ENCODE data around the gene GPSM3. TPM values are rescaled to one million over a fixed set of nuclear protein-coding genes. Genes with fewer than 3 reads are reported as not detected.
"Not testable (repeated sequence)": the region's sequence is repeated elsewhere in the genome, so short reads cannot be mapped to it uniquely, and the experiment has no call there.

Gene GPSM3
- total RNA-seq, 1 donor from 2014 or later = 0.41 TPM

- DNase-seq (ENCODE audit: low spot score in 2 of 2) (peak; percentile 84 to 89), FAIRE-seq (no peak)
These were observed 38.6 kb downstream of the GPSM3 start, which contains the start of gene PPT2 for GRCh38 chr6:32153564-32154513. Gene PPT2 (plus strand): TSS chr6:32154141. CDS start chr6:32154595, 454 bp downstream.

DNA sequence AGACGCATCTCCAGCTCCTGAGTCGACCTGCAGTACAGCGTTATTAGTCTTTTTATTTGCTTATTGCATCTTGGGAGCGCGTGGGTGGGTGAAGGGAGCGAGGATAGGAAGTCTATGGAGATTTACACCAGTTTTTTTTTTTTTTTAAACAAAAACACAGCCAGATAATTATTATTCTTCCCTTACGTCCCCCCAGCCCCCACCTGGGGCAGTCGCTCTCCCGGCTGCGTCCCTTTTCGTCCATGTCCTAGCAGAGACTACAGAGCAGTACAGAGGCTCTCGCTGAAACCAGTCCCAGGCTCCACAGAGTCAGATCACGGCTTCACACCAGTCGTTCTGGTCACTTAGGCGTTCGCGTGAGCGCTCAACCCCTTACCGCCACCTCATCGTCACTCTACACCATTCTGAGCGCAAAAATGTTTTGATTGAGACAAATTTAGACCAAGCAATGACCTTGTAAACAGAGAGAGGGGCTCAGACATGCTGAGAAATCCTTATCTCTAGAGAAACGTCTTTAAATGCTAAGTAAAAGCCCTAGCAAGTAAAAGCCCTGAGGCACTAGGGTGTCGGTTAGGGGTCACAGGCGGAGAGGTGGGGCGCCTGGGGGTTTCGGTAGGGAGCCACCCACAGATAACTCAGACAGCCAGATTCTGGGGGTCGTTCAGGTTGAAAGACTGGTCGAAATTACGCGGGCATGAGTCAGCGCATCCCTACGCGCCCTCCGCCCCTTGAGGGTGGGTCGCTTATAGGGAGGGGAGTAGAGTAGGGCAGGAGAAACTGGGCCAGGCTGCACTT lies 39.5 kb downstream of the GPSM3 start:
- DNase-seq (ENCODE audit: low spot score in 2 of 2) (no peak), FAIRE-seq (no peak)

- FAIRE-seq (no peak), DNase-seq (ENCODE audit: low spot score in 2 of 2) (peak; percentile 57 to 64)
These were observed 40.3 kb downstream of the GPSM3 start, which contains the start of gene PRRT1 for GRCh38 chr6:32151863-32152768. Gene PRRT1 (minus strand): TSS chr6:32151939. CDS start chr6:32151827, 112 bp downstream.

GRCh38 chr6:32151181-32151862 lies 41.1 kb downstream of the GPSM3 start:
- DNase-seq (ENCODE audit: low spot score in 2 of 2) (no peak), FAIRE-seq (no peak)

DNA sequence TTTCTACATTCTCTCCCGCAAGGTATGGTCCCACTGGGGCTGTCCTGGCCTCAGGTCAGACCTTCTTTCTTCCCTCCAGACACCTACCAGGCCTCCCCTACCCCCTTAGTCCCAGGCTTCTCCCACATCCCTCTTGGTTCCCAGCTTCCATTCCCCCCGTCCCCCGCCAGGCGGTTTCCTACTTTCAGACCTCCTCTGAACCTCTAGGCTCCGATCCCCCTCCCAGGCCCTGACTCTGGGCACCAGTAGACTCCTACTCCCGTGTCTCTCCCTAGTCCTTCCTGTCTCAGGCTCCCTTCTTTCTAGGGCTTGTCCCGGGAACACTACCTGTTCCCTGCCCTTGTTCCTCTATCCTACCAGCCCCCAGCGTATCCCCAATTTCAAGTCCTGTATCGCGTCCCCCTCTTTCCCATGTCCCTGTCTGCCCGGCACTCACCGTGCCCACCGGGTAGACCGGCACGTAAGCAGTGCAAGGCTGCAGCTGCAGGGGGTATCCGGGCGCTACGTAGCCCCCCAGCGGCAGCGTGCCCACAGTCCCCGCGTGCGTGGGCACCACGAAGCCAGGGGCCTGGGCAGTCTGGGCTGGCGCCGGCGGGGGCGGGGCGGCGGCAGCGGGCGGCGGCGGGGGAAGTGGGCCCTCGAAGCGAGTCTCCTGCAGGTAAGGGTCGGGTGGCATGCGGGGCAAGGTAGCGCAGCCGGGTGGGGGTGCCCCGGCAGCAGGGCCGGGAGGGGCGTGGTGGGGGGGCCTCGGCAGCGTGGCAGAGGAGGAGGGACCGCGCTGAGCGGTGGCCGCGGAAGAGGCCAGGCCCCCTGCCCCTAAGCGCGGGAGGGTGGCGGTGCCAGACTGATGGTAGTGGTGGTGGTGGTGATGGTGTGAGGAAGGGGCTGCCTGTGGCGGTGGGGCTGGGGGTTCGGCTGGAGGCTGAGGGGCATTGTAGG lies 42.2 kb downstream of the GPSM3 start:
- FAIRE-seq (no peak), DNase-seq (ENCODE audit: low spot score in 2 of 2) (no peak)

DNA sequence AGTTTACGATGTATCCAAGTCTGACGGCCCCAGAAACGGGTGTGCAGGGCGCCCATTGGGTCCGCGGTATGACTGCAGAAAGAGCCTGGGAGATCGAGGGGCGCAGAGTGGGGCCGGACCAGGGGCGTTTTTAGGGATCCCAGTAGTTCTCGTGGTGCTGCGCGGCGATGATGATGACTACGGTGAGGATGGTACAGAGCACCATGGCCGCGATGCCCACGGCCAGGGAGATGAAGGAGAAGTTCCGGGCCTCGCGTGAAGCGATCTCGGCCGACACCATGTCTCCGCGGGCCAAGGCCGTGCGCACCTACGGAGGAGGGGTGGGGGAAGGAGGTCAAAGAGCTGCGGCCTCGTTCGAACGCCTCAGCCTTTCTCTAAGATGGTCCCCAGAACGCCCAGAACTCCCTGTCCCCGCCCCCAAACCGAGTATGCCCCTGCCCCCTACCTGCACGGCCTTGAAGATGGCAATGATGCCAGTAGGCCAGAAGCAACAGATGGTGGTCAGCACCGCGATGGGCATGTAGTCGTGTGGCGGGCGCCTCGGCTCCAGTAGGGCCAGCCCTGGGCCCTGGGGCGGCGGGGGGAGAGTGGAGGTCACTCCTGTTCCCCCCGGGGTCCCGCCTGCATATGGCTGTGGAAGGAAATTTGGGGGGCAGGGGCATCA lies 43.2 kb downstream of the GPSM3 start:
- FAIRE-seq = no peak
- DNase-seq (ENCODE audit: low spot score in 2 of 2) = no peak

DNA sequence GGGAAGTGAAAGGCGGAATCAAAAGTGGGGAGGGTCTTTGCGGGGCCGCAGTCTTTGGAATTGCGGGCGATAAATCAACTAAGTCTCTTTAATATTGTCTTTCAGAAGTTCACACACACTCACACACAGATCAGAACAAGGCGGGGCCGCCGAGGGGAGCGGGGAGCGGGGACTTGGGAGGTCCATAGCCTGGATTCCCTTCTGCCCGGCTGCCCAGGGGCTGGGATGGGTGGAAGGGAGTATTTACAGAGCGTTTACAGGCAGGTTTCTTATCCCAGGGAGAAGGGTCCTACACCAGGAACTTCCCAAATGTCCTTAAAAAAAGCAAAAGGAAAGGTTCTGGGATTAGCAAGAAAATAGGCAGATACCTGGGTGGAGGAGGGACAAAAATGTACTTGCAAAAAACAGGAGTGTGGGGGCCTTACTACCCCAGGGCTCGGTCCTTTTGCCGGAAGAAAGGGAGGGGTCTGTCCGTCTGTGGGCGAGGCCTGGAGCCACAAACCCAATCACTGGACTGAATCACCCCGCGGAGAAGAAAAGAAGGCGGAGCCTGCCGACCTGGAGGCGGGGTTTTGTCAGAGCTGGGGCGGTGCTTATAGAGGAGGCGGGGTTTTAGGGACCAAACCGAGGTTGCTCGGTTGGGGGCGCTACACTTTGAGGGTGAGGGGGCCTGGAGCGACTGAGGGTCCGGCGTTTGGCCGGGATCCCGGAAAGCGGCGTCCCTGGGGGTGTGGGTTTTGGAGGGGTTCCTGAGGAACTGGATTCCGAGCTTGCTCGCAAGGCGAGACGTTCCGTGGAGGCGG lies 44.0 kb downstream of the GPSM3 start:
- no peak for DNase-seq (ENCODE audit: low spot score in 2 of 2)
- no peak for FAIRE-seq

DNA sequence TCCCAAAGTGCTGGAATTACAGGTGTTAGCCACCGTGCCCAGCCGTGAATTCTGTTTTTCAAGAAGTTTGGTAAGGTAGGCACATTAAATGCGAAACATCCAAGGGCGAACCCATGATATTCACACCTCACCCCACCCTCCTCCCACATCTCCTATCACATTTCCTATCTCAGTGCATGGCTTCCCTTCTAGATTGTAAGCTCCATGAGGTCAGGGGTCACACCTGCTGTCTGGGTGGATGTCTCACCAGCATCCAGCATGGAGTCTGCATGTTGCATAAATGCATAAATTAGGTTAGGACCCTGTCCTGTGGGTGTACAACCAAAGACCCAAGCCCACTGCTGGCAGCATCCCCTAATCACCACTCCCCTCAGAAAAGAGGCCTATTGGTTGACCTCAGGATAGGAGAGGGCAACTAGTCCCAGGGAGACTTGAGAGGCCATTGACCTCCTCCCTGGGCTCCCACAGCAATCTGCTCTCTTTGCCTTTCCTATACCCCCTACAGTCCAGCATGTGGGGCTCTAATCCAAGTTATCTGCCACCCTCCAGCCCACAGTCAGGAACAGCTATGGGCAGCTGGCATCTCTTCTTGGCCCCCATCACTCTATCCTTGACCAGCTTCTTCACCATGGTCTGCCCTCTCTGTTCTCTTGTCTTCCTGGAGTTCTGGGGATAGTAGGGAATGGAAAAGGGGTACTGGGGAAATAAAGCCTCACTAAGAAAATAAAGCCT lies 44.9 kb downstream of the GPSM3 start:
- no peak for FAIRE-seq
- DNase-seq (ENCODE audit: low spot score in 2 of 2) = no peak

GRCh38 chr6:32146687-32147086 lies 45.8 kb downstream of the GPSM3 start:
- no peak for FAIRE-seq
- no peak for DNase-seq (ENCODE audit: low spot score in 2 of 2)

DNA sequence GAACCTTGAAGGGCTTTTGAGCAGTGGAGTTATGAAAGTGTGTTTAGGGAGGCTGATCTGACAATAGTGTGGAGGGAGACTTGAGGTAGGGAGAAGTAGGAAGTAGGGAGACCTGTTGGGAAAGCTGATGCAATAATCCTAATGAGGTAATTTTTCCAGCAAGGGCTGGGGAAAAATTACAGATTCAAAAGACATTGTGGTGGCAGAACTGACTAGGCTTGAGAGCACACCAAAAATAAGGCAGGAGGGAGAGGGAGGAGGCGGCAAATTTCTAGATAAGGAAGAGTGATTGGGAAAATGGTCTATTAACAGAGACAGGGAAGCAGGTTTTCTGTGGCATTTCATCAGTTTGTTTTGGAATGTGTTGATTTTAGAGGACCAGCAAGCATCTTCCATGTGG lies 46.2 kb downstream of the GPSM3 start:
- FAIRE-seq = no peak

GRCh38 chr6:32144238-32144637 lies 48.2 kb downstream of the GPSM3 start:
- DNase-seq (ENCODE audit: low spot score in 2 of 2); FAIRE-seq: not testable (repeated sequence)

More for the DNA sequence above, 46.2 kb downstream of the GPSM3 start:
- DNase-seq (ENCODE audit: low spot score in 2 of 2) = no peak

Small RNA genes within 50 kb of the gene (small RNA-seq; reads per million reads assigned to genes)
- not detected for gene AL662884.1
- not detected for gene MIR6833

Other genes starting within 250 kb of the GPSM3 start
- 0.82 TPM for gene CFB, start 246.5 kb downstream of the GPSM3 start, total RNA-seq
- gene NELFE, start 233.7 kb downstream of the GPSM3 start, total RNA-seq = 45.7 TPM
- 30.2 TPM for gene SKIC2, start 233.5 kb downstream of the GPSM3 start, total RNA-seq
- 7.3 TPM for gene DXO, start 220.5 kb downstream of the GPSM3 start, total RNA-seq
- 10.6 TPM for gene C4A, start 210.6 kb downstream of the GPSM3 start, total RNA-seq
- 9.0 TPM for gene C4B, start 177.8 kb downstream of the GPSM3 start, total RNA-seq
- under 0.01 TPM for gene CYP21A2, start 154.2 kb downstream of the GPSM3 start, total RNA-seq
- gene TNXB, start 83.3 kb downstream of the GPSM3 start, total RNA-seq = 4.5 TPM
- gene ATF6B, start 64.4 kb downstream of the GPSM3 start, total RNA-seq = 13.0 TPM
- gene FKBPL, start 62.4 kb downstream of the GPSM3 start, total RNA-seq = 4.5 TPM
- gene PRRT1, start 40.7 kb downstream of the GPSM3 start, total RNA-seq = 0.41 TPM
- gene PPT2, start 38.5 kb downstream of the GPSM3 start, total RNA-seq = 9.8 TPM
- gene EGFL8, start 28.0 kb downstream of the GPSM3 start, total RNA-seq = 5.7 TPM
- 14.3 TPM for gene AGPAT1, start 16.6 kb downstream of the GPSM3 start, total RNA-seq
- 104 TPM for gene RNF5, start 14.2 kb downstream of the GPSM3 start, total RNA-seq
- gene AGER, start 8.4 kb downstream of the GPSM3 start, total RNA-seq = 0.82 TPM
- gene PBX2, start 2.4 kb downstream of the GPSM3 start, total RNA-seq = 11.8 TPM
- 5.3 TPM for gene NOTCH4, start 31.4 kb upstream of the GPSM3 start, total RNA-seq
- not detected for gene TSBP1, start 179.3 kb upstream of the GPSM3 start, total RNA-seq
- not detected for gene BTNL2, start 214.5 kb upstream of the GPSM3 start, total RNA-seq
- gene HLA-DRA, start 247.2 kb upstream of the GPSM3 start, total RNA-seq = 2.0 TPM